ENCODE results near the gene SMG6.

The SMG6 gene

GRCh38 chr17:2292100-2292499 lies 11.5 kb downstream of the SMG6 start:
- Histone ChIP-seq H3F3A (ENCODE audit: insufficient read depth, low read length) (no peaks in the 10 kb centered on the region), H3K27me3 (ENCODE audit: insufficient read depth, low read length) (no peaks in the 10 kb centered on the region), H3K79me2 (ENCODE audit: insufficient read depth, low read length) (no peaks in the 10 kb centered on the region), H3K9me3 (ENCODE audit: low read length) (no peaks in the 10 kb centered on the region), H3K27ac (ENCODE audit: low read depth, low read length, poor library complexity, severe bottlenecking) (no peak overlapping the region), H3K4me3 (ENCODE audit: low read depth, low read length, poor library complexity, severe bottlenecking) (no peak overlapping the region), H2AFZ (ENCODE audit: low read length) (no peak overlapping the region), H3K4me2 (ENCODE audit: low read length) (no peak overlapping the region), H3K36me3 (ENCODE audit: insufficient read depth, low read length) (peaks cover 83% of the 10 kb centered on the region), H3K9me2 (ENCODE audit: low read depth, low read length) (no peaks in the 10 kb centered on the region), H3K9ac (ENCODE audit: low read length) (no peak overlapping the region), H4K20me1 (ENCODE audit: insufficient read depth, low read length) (no peaks in the 10 kb centered on the region; the same call in 1 of the 2 replicates), H3K4me1 (ENCODE audit: insufficient read depth, low read length, severe bottlenecking) (peaks cover 7% of the 10 kb centered on the region)
- TF ChIP-seq EZH2 (IDR thresholded peaks at IDR 0.05; ENCODE audit: borderline replicate concordance, low read length) (no peak), CTCF (IDR thresholded peaks at IDR 0.05; ENCODE audit: low read length) (no peak)

- H3K79me2 ChIP-seq (ENCODE audit: insufficient read depth, low read length), result peaks cover 3% of the 10 kb centered on the region; the same call in 1 of the 2 replicates
- no peak overlapping the region for H3K4me2 ChIP-seq (ENCODE audit: low read length)
- H4K20me1 ChIP-seq (ENCODE audit: insufficient read depth, low read length), result no peaks in the 10 kb centered on the region; the same call in 1 of the 2 replicates
- H3K27ac ChIP-seq (ENCODE audit: low read depth, low read length, poor library complexity, severe bottlenecking), result no peak overlapping the region
- H2AFZ ChIP-seq (ENCODE audit: low read length), result no peak overlapping the region
- H3K4me3 ChIP-seq (ENCODE audit: low read depth, low read length, poor library complexity, severe bottlenecking), result no peak overlapping the region
- no peaks in the 10 kb centered on the region for H3K27me3 ChIP-seq (ENCODE audit: insufficient read depth, low read length)
- H3K4me1 ChIP-seq (ENCODE audit: insufficient read depth, low read length, severe bottlenecking), result peaks cover 7% of the 10 kb centered on the region
- peaks cover 71% of the 10 kb centered on the region for H3K36me3 ChIP-seq (ENCODE audit: insufficient read depth, low read length)
- H3F3A ChIP-seq (ENCODE audit: insufficient read depth, low read length), result no peaks in the 10 kb centered on the region
- H3K9me2 ChIP-seq (ENCODE audit: low read depth, low read length), result no peaks in the 10 kb centered on the region
- no peaks in the 10 kb centered on the region for H3K9me3 ChIP-seq (ENCODE audit: low read length)
- TF ChIP-seq EZH2 (IDR thresholded peaks at IDR 0.05; ENCODE audit: borderline replicate concordance, low read length) (no peak), CTCF (IDR thresholded peaks at IDR 0.05; ENCODE audit: low read length) (no peak)
- H3K9ac ChIP-seq (ENCODE audit: low read length), result no peak overlapping the region
Observed at GRCh38 chr17:2289878-2290478, 13.6 kb downstream of the SMG6 start.

GRCh38 chr17:2283302-2283701 lies 20.3 kb downstream of the SMG6 start:
- no peaks in the 10 kb centered on the region for H3F3A ChIP-seq (ENCODE audit: insufficient read depth, low read length)
- H3K4me2 ChIP-seq (ENCODE audit: low read length), result no peak overlapping the region
- H3K36me3 ChIP-seq (ENCODE audit: insufficient read depth, low read length), result peaks cover 59% of the 10 kb centered on the region
- H3K27me3 ChIP-seq (ENCODE audit: insufficient read depth, low read length), result no peaks in the 10 kb centered on the region
- TF ChIP-seq CTCF (IDR thresholded peaks at IDR 0.05; ENCODE audit: low read length) (no peak), EZH2 (IDR thresholded peaks at IDR 0.05; ENCODE audit: borderline replicate concordance, low read length) (no peak)
- no peaks in the 10 kb centered on the region for H3K9me3 ChIP-seq (ENCODE audit: low read length)
- no peak overlapping the region for H3K9ac ChIP-seq (ENCODE audit: low read length)
- H3K27ac ChIP-seq (ENCODE audit: low read depth, low read length, poor library complexity, severe bottlenecking), result no peak overlapping the region
- H3K4me3 ChIP-seq (ENCODE audit: low read depth, low read length, poor library complexity, severe bottlenecking), result no peak overlapping the region
- no peak overlapping the region for H2AFZ ChIP-seq (ENCODE audit: low read length)
- H3K79me2 ChIP-seq (ENCODE audit: insufficient read depth, low read length), result peaks cover 4% of the 10 kb centered on the region; the same call in 1 of the 2 replicates
- no peaks in the 10 kb centered on the region for H3K4me1 ChIP-seq (ENCODE audit: insufficient read depth, low read length, severe bottlenecking)
- no peaks in the 10 kb centered on the region for H3K9me2 ChIP-seq (ENCODE audit: low read depth, low read length)
- H4K20me1 ChIP-seq (ENCODE audit: insufficient read depth, low read length), result no peaks in the 10 kb centered on the region

Measured in OCI-LY1 (cell line).